ENCODE measurements around the gene MYOZ2. TPM values are rescaled to one million over a fixed set of nuclear protein-coding genes. Genes with fewer than 3 reads are reported as not detected.

Gene MYOZ2
- total and polyA plus RNA-seq, 2 donors, result 0.35 to 11.3 TPM

DNA sequence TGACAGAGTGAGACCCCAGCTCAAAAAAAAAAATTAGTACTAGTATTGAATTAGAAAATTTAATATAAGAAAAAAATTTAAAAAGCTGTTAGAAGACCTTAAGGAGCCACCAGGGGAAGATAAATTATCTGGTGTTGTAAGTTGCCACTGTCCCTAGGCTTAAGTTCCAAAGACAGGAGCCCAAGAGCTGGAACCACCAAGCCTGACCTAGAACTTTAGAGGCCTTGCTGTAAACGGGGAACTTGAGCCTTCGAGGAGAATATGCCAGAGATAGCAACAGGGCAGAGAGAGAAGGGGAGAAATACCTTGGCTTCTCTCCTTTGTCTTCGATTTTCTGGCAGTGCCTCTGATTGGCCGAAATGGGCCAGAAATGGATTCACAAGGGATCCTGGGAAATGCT is 85.8 kb downstream of the MYOZ2 start:
- 84% methylated on average over 4 of the region's 4 CpGs for WGBS
- no peak overlapping the region for H3K4me3 ChIP-seq (ENCODE audit: low read depth, low read length)
- peaks cover 3% of the 10 kb centered on the region for H3K36me3 ChIP-seq (ENCODE audit: insufficient read depth)
- DNase-seq (ENCODE audit: extremely low spot score), result no peak
- no peaks in the 10 kb centered on the region for H3K4me1 ChIP-seq (ENCODE audit: insufficient read depth)
- H3K27ac ChIP-seq (ENCODE audit: low read depth), result no peak overlapping the region

GRCh38 chr4:119227690-119228089 is 92.1 kb downstream of the MYOZ2 start:
- no peak for DNase-seq (ENCODE audit: extremely low spot score)
- Histone ChIP-seq H3K4me1 (ENCODE audit: insufficient read depth) (no peaks in the 10 kb centered on the region), H3K36me3 (ENCODE audit: insufficient read depth) (no peaks in the 10 kb centered on the region), H3K27ac (ENCODE audit: low read depth) (no peak overlapping the region), H3K4me3 (ENCODE audit: low read depth, low read length) (no peak overlapping the region)

DNA sequence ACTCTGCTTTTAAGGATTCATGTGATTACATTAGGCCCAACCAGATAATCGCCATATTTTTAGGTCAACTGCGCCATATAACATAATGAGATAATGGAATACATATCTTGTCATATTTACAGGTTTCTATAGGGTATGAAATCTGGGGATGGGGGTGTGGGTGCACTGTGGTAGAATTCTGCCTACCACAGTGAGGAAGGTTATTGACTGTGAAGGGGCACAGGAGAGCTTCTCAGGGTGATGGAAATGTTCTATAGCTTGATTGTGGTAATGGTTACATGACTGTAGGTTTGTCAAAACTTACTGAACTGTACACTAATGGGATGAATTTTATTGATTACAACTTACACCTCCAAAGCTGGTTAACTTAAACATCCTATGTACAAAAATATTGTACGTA is 92.8 kb downstream of the MYOZ2 start:
- no peaks in the 10 kb centered on the region for H3K36me3 ChIP-seq (ENCODE audit: insufficient read depth)
- H3K27ac ChIP-seq (ENCODE audit: low read depth), result no peak overlapping the region
- WGBS, result 94% methylated on average over 3 of the region's 3 CpGs
- no peak for DNase-seq (ENCODE audit: extremely low spot score)
- no peaks in the 10 kb centered on the region for H3K4me1 ChIP-seq (ENCODE audit: insufficient read depth)
- no peak overlapping the region for H3K4me3 ChIP-seq (ENCODE audit: low read depth, low read length)

DNA sequence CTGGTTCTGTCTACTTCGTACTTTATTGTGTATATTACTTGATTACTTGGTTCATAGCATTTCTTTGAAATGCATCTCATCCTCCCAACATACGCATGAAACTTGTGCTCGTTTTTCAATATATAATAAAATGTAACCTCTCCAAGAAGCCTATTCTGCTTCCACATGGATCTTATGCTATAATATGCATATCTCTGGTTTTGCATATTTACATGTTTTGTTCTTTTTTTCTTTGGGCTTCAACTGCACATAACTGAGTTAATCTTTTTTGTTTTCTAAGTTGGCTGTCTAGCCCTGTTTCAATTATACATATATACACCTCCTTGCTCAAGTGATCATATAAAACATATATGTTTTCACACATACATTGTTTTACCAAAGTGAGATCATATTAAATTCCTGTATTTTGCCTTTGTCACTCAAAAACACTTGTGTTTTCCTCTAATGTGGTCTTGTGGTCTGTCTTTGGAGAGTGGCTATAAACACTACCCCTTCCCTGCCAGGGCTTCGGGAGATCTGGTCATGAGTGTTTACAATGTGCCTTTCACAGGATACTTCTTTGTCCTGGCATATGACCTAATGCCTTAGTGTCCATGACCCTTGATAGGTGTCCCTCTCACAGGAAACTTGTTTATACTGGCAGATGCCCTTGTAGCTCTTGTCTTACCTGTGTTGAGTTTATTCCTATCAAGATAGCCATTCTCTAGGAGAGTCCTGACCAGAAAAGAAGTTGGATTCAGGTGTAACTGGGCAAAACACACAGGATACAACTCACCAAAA is 94.5 kb downstream of the MYOZ2 start:
- WGBS, result 92% methylated on average over 4 of the region's 4 CpGs
- no peak overlapping the region for H3K4me3 ChIP-seq (ENCODE audit: low read depth, low read length)
- no peak overlapping the region for H3K27ac ChIP-seq (ENCODE audit: low read depth)
- no peaks in the 10 kb centered on the region for H3K4me1 ChIP-seq (ENCODE audit: insufficient read depth)
- H3K36me3 ChIP-seq (ENCODE audit: insufficient read depth), result no peaks in the 10 kb centered on the region
- no peak for DNase-seq (ENCODE audit: extremely low spot score)

DNA sequence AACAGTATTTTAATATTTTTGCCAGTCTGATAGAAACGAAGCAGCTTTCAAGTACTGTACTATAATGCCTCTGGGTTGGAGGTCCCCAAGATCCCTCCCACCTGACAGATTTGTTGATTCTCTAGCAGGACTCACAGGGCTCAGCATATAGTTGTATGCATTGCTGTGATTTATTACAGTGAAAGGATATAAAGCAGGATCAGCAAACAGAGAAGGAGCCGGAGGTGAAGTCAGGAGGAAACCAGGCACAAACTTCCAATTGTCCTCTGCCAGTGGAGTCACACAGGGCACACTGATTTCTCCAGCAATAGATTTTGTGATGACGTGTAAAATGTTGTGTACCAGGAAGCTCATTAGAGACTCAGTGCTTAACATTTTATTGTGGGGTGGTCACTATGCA is 95.9 kb downstream of the MYOZ2 start:
- Histone ChIP-seq H3K36me3 (ENCODE audit: insufficient read depth) (no peaks in the 10 kb centered on the region), H3K4me1 (ENCODE audit: insufficient read depth) (no peaks in the 10 kb centered on the region), H3K27ac (ENCODE audit: low read depth) (no peak overlapping the region), H3K4me3 (ENCODE audit: low read depth, low read length) (no peak overlapping the region)
- 50% methylated on average over 3 of the region's 3 CpGs for WGBS
- no peak for DNase-seq (ENCODE audit: extremely low spot score)

GRCh38 chr4:119232286-119232685 is 96.7 kb downstream of the MYOZ2 start:
- WGBS, result 97% methylated on average over 1 of the region's 1 CpG
- no peak overlapping the region for H3K4me3 ChIP-seq (ENCODE audit: low read depth, low read length)
- no peaks in the 10 kb centered on the region for H3K36me3 ChIP-seq (ENCODE audit: insufficient read depth)
- no peaks in the 10 kb centered on the region for H3K4me1 ChIP-seq (ENCODE audit: insufficient read depth)
- no peak for DNase-seq (ENCODE audit: extremely low spot score)
- H3K27ac ChIP-seq (ENCODE audit: low read depth), result no peak overlapping the region

- Histone ChIP-seq H3K27ac (ENCODE audit: low read depth) (no peak overlapping the region), H3K4me3 (ENCODE audit: low read depth, low read length) (no peak overlapping the region), H3K4me1 (ENCODE audit: insufficient read depth) (no peaks in the 10 kb centered on the region), H3K36me3 (ENCODE audit: insufficient read depth) (no peaks in the 10 kb centered on the region)
- DNase-seq (ENCODE audit: extremely low spot score), result no peak
Measured at GRCh38 chr4:119233191-119233590, 97.6 kb downstream of the MYOZ2 start.

GRCh38 chr4:119233750-119234149 is 98.1 kb downstream of the MYOZ2 start:
- Histone ChIP-seq H3K36me3 (ENCODE audit: insufficient read depth) (no peaks in the 10 kb centered on the region), H3K4me1 (ENCODE audit: insufficient read depth) (no peaks in the 10 kb centered on the region), H3K27ac (ENCODE audit: low read depth) (no peak overlapping the region), H3K4me3 (ENCODE audit: low read depth, low read length) (no peak overlapping the region)
- 43% methylated on average over 3 of the region's 3 CpGs for WGBS
- no peak for DNase-seq (ENCODE audit: extremely low spot score)

GRCh38 chr4:119237201-119237600 is 101.6 kb downstream of the MYOZ2 start:
- 98% methylated on average over 9 of the region's 9 CpGs for WGBS
- Histone ChIP-seq H3K4me3 (ENCODE audit: low read depth, low read length) (no peak overlapping the region), H3K27ac (ENCODE audit: low read depth) (no peak overlapping the region), H3K4me1 (ENCODE audit: insufficient read depth) (no peaks in the 10 kb centered on the region), H3K36me3 (ENCODE audit: insufficient read depth) (no peaks in the 10 kb centered on the region)
- no peak for DNase-seq (ENCODE audit: extremely low spot score)

Other genes with a start within 250 kb of the MYOZ2 start
- gene SYNPO2, start 247.0 kb upstream of the MYOZ2 start, total RNA-seq, result 428 TPM
- 529 TPM for gene SYNPO2, start 247.0 kb upstream of the MYOZ2 start, polyA plus RNA-seq
- 40.8 TPM for gene USP53, start 76.9 kb downstream of the MYOZ2 start, total RNA-seq
- gene USP53, start 76.9 kb downstream of the MYOZ2 start, polyA plus RNA-seq, result 14.8 TPM
- gene FABP2, start 186.3 kb downstream of the MYOZ2 start, total RNA-seq, result not detected
- gene FABP2, start 186.3 kb downstream of the MYOZ2 start, polyA plus RNA-seq, result not detected